Stimulated activated CD8-positive, alpha-beta memory T cell treated with anti-CD3 and anti-CD28 coated beads, Interleukin-12 subunit alpha, Interleukin-12 subunit beta, amount 100 ng/mL, for 4 hours (primary cell): Measurements from ENCODE around the gene GNA14.
"Not testable (repeated sequence)": the region's sequence is repeated elsewhere in the genome, so short reads cannot be mapped to it uniquely, and the experiment has no call there.

ENCODE experiments used
- DNase-seq: peaks from one replicate; pipeline ENCODE4 v3.0.0-alpha.2; 2020; ENCODE audit warnings: low read depth

Gene GNA14

GRCh38 chr9:77588271-77588937, 59.7 kb downstream of the GNA14 start:
- no peak for DNase-seq

GRCh38 chr9:77587851-77588250, 60.3 kb downstream of the GNA14 start:
- no peak for DNase-seq

- no peak for DNase-seq
Measured at GRCh38 chr9:77587042-77587441, 61.1 kb downstream of the GNA14 start.

GRCh38 chr9:77586591-77586990, 61.5 kb downstream of the GNA14 start:
- DNase-seq = no peak

- no peak for DNase-seq
Measured at GRCh38 chr9:77585335-77585786, 62.8 kb downstream of the GNA14 start.

- DNase-seq = not testable (repeated sequence)
Measured at GRCh38 chr9:77584927-77585326, 63.2 kb downstream of the GNA14 start.

- no peak for DNase-seq
Measured at GRCh38 chr9:77582961-77583576, 65.1 kb downstream of the GNA14 start.

GRCh38 chr9:77582525-77582924, 65.6 kb downstream of the GNA14 start:
- no peak for DNase-seq

GRCh38 chr9:77575785-77576184, 72.3 kb downstream of the GNA14 start:
- no peak for DNase-seq

- no peak for DNase-seq
Measured at GRCh38 chr9:77569335-77569734, 78.8 kb downstream of the GNA14 start.

- no peak for DNase-seq
Measured at GRCh38 chr9:77563174-77563573, 84.9 kb downstream of the GNA14 start.

- DNase-seq = no peak
Measured at GRCh38 chr9:77562019-77562748, 85.9 kb downstream of the GNA14 start.

GRCh38 chr9:77561331-77562018, 86.6 kb downstream of the GNA14 start:
- DNase-seq = no peak

- DNase-seq = no peak
Measured at GRCh38 chr9:77556396-77556795, 91.7 kb downstream of the GNA14 start.

GRCh38 chr9:77554586-77555105, 93.5 kb downstream of the GNA14 start:
- DNase-seq = no peak

- DNase-seq = no peak
Measured at GRCh38 chr9:77547106-77547730, 100.9 kb downstream of the GNA14 start.

- no peak for DNase-seq
Measured at GRCh38 chr9:77546376-77546950, 101.7 kb downstream of the GNA14 start.

GRCh38 chr9:77544546-77544945, 103.6 kb downstream of the GNA14 start:
- no peak for DNase-seq

GRCh38 chr9:77543131-77543822, 104.8 kb downstream of the GNA14 start:
- no peak for DNase-seq

- no peak for DNase-seq
Measured at GRCh38 chr9:77541600-77541999, 106.5 kb downstream of the GNA14 start.

- no peak for DNase-seq
Measured at GRCh38 chr9:77541055-77541454, 107.1 kb downstream of the GNA14 start.
